ENCODE data around the gene SCARB2.
A peak's percentile ranks its signal among the peaks of the same experiment; 100 is the strongest.
"Not testable (repeated sequence)": the region's sequence is repeated elsewhere in the genome, so short reads cannot be mapped to it uniquely, and the experiment has no call there.

Gene SCARB2

GRCh38 chr4:76213415-76214176, at the start of gene SCARB2:
TSS of gene SCARB2 (minus strand) at chr4:76213824. CDS start at chr4:76213543, 281 bp downstream.
- peak; percentile 33 to 66 for DNase-seq (ENCODE audit: low read depth in 2 of 2)

GRCh38 chr4:76260571-76260970, 46.9 kb upstream of the SCARB2 start:
- DNase-seq (ENCODE audit: low read depth in 2 of 2), result no peak

GRCh38 chr4:76257824-76258223, 44.2 kb upstream of the SCARB2 start:
- no peak for DNase-seq (ENCODE audit: low read depth in 2 of 2)

GRCh38 chr4:76256968-76257367, 43.3 kb upstream of the SCARB2 start:
- no peak for DNase-seq (ENCODE audit: low read depth in 2 of 2)

- no peak for DNase-seq (ENCODE audit: low read depth in 2 of 2)
Observed at GRCh38 chr4:76256032-76256431, 42.4 kb upstream of the SCARB2 start.

- no peak for DNase-seq (ENCODE audit: low read depth in 2 of 2)
Observed at GRCh38 chr4:76253511-76253910, 39.9 kb upstream of the SCARB2 start.

- no peak for DNase-seq (ENCODE audit: low read depth in 2 of 2)
Observed at GRCh38 chr4:76252271-76252653, 38.6 kb upstream of the SCARB2 start.

- peak; percentile 2 to 11 for DNase-seq (ENCODE audit: low read depth in 2 of 2)
Observed at GRCh38 chr4:76251441-76252270, 38.0 kb upstream of the SCARB2 start, which contains the start of gene FAM47E. TSS of gene FAM47E (plus strand) at chr4:76251721. CDS start at chr4:76251747, 26 bp downstream.

GRCh38 chr4:76250962-76251361, 37.3 kb upstream of the SCARB2 start:
- no peak for DNase-seq (ENCODE audit: low read depth in 2 of 2)

GRCh38 chr4:76246852-76247251, 33.2 kb upstream of the SCARB2 start:
- no peak for DNase-seq (ENCODE audit: low read depth in 2 of 2)

- no peak for DNase-seq (ENCODE audit: low read depth in 2 of 2)
Observed at GRCh38 chr4:76246025-76246424, 32.4 kb upstream of the SCARB2 start.

- not testable (repeated sequence) for DNase-seq (ENCODE audit: low read depth in 2 of 2)
Observed at GRCh38 chr4:76243877-76244276, 30.3 kb upstream of the SCARB2 start.

- DNase-seq (ENCODE audit: low read depth in 2 of 2), result no peak
Observed at GRCh38 chr4:76240236-76240635, 26.6 kb upstream of the SCARB2 start.

GRCh38 chr4:76238701-76239100, 25.1 kb upstream of the SCARB2 start:
- DNase-seq (ENCODE audit: low read depth in 2 of 2), result no peak

- DNase-seq (ENCODE audit: low read depth in 2 of 2), result no peak
Observed at GRCh38 chr4:76238236-76238635, 24.6 kb upstream of the SCARB2 start.

- no peak for DNase-seq (ENCODE audit: low read depth in 2 of 2)
Observed at GRCh38 chr4:76235915-76236314, 22.3 kb upstream of the SCARB2 start.

GRCh38 chr4:76235407-76235806, 21.8 kb upstream of the SCARB2 start:
- no peak for DNase-seq (ENCODE audit: low read depth in 2 of 2)

GRCh38 chr4:76234679-76235044, 21.0 kb upstream of the SCARB2 start:
- no peak for DNase-seq (ENCODE audit: low read depth in 2 of 2)

- DNase-seq (ENCODE audit: low read depth in 2 of 2), result no peak
Observed at GRCh38 chr4:76233967-76234678, 20.5 kb upstream of the SCARB2 start.

GRCh38 chr4:76233529-76233928, 19.9 kb upstream of the SCARB2 start:
- DNase-seq (ENCODE audit: low read depth in 2 of 2), result no peak

GRCh38 chr4:76233083-76233482, 19.5 kb upstream of the SCARB2 start:
- DNase-seq (ENCODE audit: low read depth in 2 of 2), result no peak

GRCh38 chr4:76232681-76233080, 19.1 kb upstream of the SCARB2 start:
- DNase-seq (ENCODE audit: low read depth in 2 of 2), result no peak

Measured in stimulated activated CD4-positive, alpha-beta T cell treated with anti-CD3 and anti-CD28 coated beads, Interleukin-1b, Interleukin-23, amount 100 ng/mL, for 4 hours (primary cell).